HG02943 (cell line): ENCODE results near the gene HSP90AB1.

Experiments
- ATAC-seq: cut with Tn5 transposase; IDR thresholded peaks from one replicate; pipeline ENCODE4 v1.9.1; 2021; ENCODE audit warnings: mild to moderate bottlenecking, low read depth, moderate library complexity; ENCODE audit not compliant: unreplicated experiment

HSP90AB1 gene

GRCh38 chr6:44278315-44278714, 31.4 kb downstream of the HSP90AB1 start:
- ATAC-seq: no peak

GRCh38 chr6:44278774-44279697, 32.1 kb downstream of the HSP90AB1 start:
- ATAC-seq: no peak

GRCh38 chr6:44284121-44284520, 37.2 kb downstream of the HSP90AB1 start:
- ATAC-seq: no peak

GRCh38 chr6:44284867-44285266, 38.0 kb downstream of the HSP90AB1 start:
- no peak for ATAC-seq

GRCh38 chr6:44285552-44286284, 38.8 kb downstream of the HSP90AB1 start:
- ATAC-seq: no peak

- ATAC-seq: no peak
Observed at GRCh38 chr6:44286285-44286565, 39.3 kb downstream of the HSP90AB1 start.

GRCh38 chr6:44286747-44287146, 39.8 kb downstream of the HSP90AB1 start:
- ATAC-seq: no peak

- ATAC-seq: no peak
Observed at GRCh38 chr6:44289726-44290260, 42.9 kb downstream of the HSP90AB1 start.

- no peak for ATAC-seq
Observed at GRCh38 chr6:44291841-44292240, 44.9 kb downstream of the HSP90AB1 start.

GRCh38 chr6:44292661-44293365, 45.9 kb downstream of the HSP90AB1 start:
- no peak for ATAC-seq

- no peak for ATAC-seq
Observed at GRCh38 chr6:44294832-44295791, 48.2 kb downstream of the HSP90AB1 start.

- no peak for ATAC-seq
Observed at GRCh38 chr6:44297063-44298038, 50.5 kb downstream of the HSP90AB1 start.

- no peak for ATAC-seq
Observed at GRCh38 chr6:44298055-44298803, 51.3 kb downstream of the HSP90AB1 start.

GRCh38 chr6:44298864-44299263, 52.0 kb downstream of the HSP90AB1 start:
- no peak for ATAC-seq

- ATAC-seq: no peak
Observed at GRCh38 chr6:44300292-44300823, 53.5 kb downstream of the HSP90AB1 start.

GRCh38 chr6:44301106-44301505, 54.2 kb downstream of the HSP90AB1 start:
- ATAC-seq: no peak

- ATAC-seq: no peak
Observed at GRCh38 chr6:44301782-44302564, 55.1 kb downstream of the HSP90AB1 start.
